HG03066 (cell line): ENCODE data around the gene NOTCH1.

Source experiments
- ATAC-seq: cut with Tn5 transposase; IDR thresholded peaks from one replicate; pipeline ENCODE4 v1.9.1; 2021; ENCODE audit warnings: low read depth; ENCODE audit not compliant: unreplicated experiment

The NOTCH1 gene

GRCh38 chr9:136492978-136493522, 52.8 kb downstream of the NOTCH1 start:
- no peak for ATAC-seq

DNA sequence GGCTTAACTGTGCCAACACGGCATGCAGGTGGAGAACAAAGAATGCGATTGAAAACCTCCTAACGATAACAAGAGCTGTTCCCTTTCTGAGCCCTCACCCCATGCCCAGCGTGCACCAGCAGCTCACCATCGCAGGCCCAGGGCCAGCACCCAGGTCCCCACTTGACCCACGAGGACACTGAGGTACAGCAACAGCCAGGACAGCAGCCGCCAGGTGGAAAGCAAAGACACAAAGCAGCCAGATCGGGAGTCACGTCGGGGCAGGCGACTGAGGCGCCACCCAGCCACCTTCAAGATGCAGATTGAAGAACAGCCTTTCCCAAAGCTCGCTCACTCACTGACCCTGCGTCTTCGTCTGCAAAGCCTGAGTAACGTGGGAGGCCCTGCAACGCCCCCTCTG, 56.1 kb downstream of the NOTCH1 start:
- no peak for ATAC-seq

- no peak for ATAC-seq
Observed at GRCh38 chr9:136488247-136489214, 57.3 kb downstream of the NOTCH1 start.

DNA sequence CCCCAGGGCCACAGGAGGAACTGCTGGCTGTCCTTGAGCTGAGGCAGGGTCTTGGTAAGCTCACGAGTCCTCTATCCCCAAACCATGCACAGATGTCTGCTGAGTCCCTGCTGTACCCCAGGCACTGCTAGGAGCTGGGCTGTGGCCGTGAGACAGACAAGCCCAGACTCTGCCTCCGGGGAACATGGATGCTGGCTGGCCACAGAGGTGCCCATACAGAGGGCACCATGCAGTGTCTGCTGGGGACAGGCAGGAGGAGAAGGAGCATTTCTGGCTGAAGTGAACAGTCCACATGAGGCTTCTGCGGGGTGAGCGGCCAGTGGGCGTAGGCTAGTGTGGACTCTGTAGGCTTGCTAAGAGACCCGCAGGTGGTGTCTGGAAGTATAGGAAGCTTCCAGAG, 58.2 kb downstream of the NOTCH1 start:
- ATAC-seq = no peak

DNA sequence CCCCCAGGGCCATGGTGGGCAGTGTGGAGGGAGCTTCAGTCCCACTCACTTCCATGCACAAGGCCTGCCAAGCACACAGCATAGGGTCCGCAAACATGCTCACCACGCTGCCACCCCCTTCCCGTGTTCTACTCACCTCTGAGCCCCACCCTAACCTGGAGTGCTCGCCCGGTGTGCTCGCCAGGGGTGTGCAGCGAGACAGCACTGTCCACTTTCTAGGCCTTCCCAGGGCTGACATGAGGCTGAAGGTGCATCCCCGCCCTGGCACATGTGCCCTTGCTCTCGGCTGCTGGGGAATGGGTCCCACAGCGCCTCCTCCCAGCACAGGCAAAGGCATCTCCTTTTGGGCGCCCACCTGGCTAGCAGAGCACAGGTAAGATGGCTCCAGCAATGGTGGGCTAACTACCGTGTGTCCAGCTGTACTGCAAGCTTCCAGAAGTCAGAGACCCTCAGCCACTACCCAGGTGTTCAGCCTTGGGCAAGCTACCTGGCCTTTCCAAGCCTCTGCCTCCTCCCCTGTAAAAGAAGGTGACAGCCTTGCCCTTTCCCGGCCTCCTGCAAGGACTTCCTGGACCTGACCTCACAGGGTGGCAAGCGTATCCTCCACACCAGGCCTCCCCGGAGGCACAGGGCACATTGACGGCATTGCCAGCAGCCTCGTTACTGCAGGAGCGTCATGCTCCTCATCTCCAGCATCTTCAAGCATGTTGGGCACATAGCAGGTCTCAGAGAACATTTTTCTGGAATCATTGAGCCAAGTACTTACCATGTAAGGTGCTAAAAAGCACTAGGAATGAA, 58.8 kb downstream of the NOTCH1 start:
- no peak for ATAC-seq

DNA sequence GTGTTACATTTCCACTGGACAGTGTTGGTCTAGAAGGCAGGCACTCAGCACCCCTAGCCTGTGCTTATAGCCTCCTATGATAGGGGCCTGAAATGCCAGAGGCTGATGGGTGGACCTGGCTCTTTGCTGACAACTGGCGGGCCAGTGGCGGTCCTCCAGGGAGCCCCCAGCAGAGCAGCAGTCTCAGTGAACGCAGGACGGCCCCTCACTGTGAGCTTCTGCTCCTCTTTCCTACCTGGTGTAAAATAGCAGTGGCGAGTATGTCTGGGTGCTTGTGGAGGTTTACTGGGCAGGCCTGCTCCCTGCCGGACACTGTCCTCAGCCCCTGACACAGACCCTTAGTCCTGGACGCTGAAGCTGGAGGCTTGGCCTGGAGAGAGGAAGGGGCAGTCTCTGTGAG, 59.7 kb downstream of the NOTCH1 start:
- no peak for ATAC-seq

- ATAC-seq = no peak
Observed at GRCh38 chr9:136485049-136486045, 60.5 kb downstream of the NOTCH1 start.

- no peak for ATAC-seq
Observed at GRCh38 chr9:136484153-136485048, 61.4 kb downstream of the NOTCH1 start.

DNA sequence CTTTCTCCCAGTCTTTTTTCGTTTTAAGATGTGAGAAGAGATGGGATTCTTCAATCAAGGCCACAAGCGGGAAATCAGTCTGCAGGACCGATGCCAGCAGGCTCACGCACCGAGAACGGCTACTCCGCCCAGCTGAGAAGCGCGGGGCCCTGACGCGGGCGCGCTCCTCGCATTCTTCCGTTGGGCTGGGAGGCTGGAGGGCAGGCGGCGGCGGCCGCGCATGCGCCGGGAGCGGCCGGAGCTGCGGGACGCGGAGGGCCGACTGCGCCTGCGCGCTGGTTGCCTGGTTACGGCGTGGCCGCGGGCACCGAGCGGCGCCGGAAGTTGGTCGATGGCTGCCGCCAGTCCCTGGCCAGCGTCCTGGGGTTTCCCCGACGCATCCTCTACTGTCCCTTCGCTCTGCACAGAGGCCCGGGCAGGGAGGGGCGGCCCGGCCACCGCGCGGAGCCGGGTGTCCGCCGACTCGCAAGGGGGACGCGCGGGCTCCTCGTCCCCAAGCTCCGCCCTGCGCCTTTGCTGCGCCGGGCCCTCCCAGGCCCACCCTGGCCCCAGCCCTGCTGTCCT, 62.2 kb downstream of the NOTCH1 start:
- peak; percentile 46 for ATAC-seq

DNA sequence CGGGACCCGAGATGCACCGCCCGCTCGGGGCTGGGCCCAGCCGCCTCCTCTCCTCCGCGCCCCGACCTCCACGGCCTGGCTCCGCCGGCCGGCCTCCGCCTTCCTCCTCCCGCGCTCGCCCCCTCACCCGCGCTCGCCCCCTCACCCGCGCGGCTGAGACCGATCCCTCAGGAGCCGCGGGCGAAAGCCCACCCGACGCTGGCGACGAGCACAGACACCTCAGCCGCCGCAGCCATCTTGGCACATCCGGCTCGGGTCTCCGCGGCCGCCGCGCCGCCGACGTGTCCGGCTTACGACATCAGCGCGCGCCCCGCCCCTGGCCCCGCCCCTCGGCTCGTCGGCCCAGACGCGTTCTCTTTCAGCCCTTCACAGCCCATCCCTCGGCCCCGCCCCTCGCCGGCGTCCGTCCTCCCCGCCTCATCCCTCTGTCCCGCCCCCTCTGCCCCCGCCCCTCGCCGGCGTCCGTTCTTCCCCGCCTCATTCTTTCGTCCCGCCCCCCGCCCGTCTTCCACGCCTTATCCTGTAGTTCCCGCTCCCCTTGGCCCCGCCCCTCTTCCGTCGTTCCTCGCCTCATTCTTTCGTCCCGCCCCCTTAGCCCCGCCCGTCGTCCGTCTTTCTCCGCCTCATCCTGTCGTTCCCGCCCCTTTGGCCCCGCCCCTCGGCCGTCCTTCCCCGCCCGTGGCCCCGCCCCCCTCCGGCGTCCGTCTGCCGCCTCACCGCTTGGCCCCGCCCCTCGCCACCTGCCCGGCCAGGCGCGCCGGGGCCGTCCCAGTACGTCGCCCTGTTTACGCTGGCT, 62.9 kb downstream of the NOTCH1 start, which contains the start of gene SEC16A:
SEC16A (minus strand) TSS at position 248 of the 796 bp plus-strand sequence. CDS start 5,425 bp downstream, outside the sequence.
- ATAC-seq = peak; percentile 47

DNA sequence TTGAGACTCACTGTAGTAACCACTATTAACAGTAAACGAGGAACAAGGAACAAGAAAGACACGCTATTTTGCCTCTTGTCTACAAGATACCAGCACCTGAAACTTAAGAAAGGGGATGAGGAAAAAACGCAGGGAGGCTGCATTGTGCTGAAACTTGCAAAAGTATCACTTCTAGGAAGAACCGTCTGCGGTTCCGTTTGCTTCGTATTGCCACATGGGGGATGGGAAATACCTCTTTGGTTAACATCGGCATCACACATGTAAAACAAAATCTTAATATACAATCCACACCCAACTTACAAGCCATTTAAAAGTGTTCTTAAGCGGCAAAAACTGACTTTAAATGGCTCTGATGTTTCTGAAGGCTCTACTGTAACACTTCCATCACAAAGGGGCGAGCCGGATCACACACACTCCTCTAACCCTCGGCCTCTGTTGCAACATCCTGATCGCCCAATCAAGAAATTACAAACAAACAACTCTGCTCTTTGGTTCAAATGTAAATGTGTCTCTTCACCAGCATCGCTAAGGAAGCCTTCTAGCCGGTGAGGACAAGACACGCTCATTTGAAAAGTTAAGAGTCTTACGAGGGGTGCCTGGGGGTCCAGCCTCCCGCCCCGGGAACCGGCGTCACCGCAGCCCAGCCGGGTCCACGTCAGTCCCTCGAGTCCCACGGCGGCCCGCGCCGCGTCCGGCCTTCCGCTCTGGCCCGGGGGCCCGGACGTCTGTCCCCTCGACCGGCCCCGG, 63.6 kb downstream of the NOTCH1 start:
- no peak for ATAC-seq

GRCh38 chr9:136481558-136481957, 64.3 kb downstream of the NOTCH1 start:
- ATAC-seq = no peak

DNA sequence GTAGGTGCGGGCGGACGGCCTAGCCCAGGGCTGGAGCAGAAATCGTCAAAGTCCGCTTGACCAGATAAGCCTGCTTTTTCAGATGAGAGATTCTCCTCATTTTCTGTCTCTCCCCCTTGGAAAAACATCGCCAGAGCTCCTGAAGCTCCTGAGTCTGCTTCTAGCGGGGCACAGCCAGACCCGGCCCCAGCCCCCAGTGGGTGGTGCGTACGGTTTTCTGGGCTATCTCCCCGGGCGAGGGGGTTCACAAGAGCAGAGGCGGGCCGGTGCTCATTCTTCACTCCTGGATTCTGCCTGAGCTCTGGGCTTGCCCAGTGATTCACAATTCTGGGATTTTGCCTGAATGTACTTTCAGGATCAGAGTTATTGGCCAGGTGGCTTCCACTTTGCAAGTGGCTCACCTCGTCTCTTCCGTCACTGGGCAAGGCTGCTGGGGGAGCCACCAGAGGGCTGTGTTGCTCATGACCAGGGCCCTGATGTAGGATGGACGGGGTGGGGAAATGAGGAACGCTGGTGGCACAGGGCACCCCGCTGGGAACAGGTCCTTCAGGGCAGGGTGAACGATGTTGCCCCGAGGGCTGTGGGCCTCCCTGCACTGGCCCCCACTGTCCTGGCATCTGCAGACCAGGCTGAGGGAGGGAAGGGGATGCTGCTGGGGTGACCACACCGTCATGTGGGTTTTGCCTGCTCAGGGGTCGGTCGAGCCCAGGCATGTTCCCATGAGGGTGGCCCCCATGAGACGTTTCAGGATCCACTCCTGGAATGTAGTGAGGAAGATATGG, 69.3 kb downstream of the NOTCH1 start:
- ATAC-seq = no peak

DNA sequence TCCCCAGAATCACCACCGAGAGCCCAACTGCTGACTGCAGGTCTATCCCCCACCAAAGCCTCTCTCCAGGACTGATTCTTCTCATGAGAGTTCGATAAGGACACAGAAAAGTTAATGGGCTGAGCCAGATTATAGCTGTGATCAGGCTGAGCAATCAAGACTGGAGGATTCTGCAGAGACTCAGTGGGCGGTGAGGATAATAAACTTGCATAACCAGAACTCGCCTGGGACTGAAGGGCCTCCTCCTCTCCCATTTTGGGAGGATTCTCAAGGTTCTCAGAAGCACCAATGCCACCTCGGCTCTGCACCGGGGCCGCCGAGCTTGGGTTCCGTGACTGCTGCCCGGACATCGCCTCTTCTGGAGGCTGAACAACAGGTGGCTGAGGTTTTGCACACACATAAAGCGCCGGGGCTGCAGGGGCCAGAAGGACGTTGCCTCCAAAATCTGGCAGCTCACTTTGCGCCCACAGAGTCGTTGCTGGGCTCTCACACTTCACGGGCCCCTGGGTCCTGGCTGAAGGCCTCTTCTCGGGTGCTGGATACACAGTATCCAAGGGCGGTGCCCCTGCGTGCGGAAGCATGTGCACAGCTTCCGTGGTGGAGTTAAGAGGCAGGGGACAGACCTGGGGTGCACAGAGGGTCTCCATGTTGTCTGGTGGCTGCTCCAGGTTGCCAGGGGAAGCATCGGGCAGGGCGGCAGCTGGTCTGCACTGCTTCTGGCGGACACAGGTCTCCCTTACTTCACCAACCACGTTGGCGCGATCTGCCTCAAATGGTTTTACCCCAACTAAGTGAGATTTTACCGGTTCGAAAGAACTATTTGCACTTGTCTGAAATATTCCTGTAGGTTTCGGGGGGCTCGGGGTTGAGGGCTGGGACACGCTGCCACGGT, 70.6 kb downstream of the NOTCH1 start:
- no peak for ATAC-seq

GRCh38 chr9:136474021-136474640, 71.7 kb downstream of the NOTCH1 start:
- ATAC-seq = no peak
